A673 (cell line): Measurements from ENCODE around the gene POLDIP3.

Source experiments
- CTCF ChIP-seq: fragments of 300-800, 200-600 bp; sonication (generic); conservative IDR thresholded peaks from 2 replicates; pipeline ENCODE4 v1.5.1; 2017; ENCODE audit warnings: low read depth, mild to moderate bottlenecking, antibody characterized with exemption, low read length, moderate library complexity, mixed read lengths
- EZH2 ChIP-seq: fragments of 200-600 bp; sonication (generic); IDR thresholded peaks from 2 replicates; pipeline ENCODE4 v1.6.1; 2017; ENCODE audit warnings: borderline replicate concordance, low read depth, mild to moderate bottlenecking, mixed read lengths, antibody characterized with exemption, low read length; ENCODE audit not compliant: poor library complexity, severe bottlenecking

DNA sequence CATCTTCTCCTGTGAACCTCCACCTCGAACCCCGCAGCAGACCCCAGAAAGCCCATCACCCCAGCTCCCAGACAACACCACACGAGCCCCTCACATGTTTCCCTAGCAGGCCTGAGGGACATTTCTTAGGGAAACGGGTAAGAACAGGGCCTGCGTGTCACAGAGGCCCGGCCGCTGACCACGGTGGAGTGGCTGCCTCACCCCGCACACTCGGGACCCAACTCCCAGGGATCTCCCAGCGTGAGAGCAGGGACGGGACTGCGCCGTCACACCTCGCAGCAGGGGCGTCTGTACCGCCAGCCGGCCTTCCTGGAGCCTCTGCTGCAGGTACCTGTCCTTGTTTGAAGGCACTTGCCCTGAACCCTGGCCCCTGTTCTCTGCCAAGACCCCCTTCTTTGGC, 15.5 kb upstream of the POLDIP3 start:
- TF ChIP-seq CTCF (no peak), EZH2 (no peak)
